Measurements from ENCODE around the gene ITCH. TPM values are rescaled to one million over a fixed set of nuclear protein-coding genes. Genes with fewer than 3 reads are reported as not detected.

Gene ITCH
- total and polyA plus RNA-seq, 9 of the 15 experiments (the other 6 are each of a cell fraction or from before 2014, with no cell fraction given), result 7.5 to 53.0 (median 22.9) TPM

GRCh38 chr20:34536798-34537394, 173.8 kb downstream of the ITCH start (continued):
- TF ChIP-seq E2F6 (IDR thresholded peaks at IDR 0.05; ENCODE audit: borderline replicate concordance in 1 of 2, extremely low read depth in 1 of 2, insufficient read depth in 1 of 2, insufficient read length in 1 of 2, low read depth in 1 of 2, low read length in 1 of 2, poor library complexity in 1 of 2, severe bottlenecking in 1 of 2), result peak in 1 of 2 experiments; percentile 40
- TF ChIP-seq MAX (CRISPR knock-in tag; IDR thresholded peaks at IDR 0.05), result peak; percentile 56
- no peak for TF ChIP-seq LCOR (CRISPR knock-in tag; IDR thresholded peaks at IDR 0.05)
- TF ChIP-seq MYBL2 (IDR thresholded peaks at IDR 0.05; ENCODE audit: low read depth), result no peak
- no peak for TF ChIP-seq MYBL2 (CRISPR knock-in tag; IDR thresholded peaks at IDR 0.05; ENCODE audit: borderline replicate concordance)
- no peak for TF ChIP-seq COPS2 (conservative IDR thresholded peaks at IDR 0.05)
- TF ChIP-seq, protein P1, sequence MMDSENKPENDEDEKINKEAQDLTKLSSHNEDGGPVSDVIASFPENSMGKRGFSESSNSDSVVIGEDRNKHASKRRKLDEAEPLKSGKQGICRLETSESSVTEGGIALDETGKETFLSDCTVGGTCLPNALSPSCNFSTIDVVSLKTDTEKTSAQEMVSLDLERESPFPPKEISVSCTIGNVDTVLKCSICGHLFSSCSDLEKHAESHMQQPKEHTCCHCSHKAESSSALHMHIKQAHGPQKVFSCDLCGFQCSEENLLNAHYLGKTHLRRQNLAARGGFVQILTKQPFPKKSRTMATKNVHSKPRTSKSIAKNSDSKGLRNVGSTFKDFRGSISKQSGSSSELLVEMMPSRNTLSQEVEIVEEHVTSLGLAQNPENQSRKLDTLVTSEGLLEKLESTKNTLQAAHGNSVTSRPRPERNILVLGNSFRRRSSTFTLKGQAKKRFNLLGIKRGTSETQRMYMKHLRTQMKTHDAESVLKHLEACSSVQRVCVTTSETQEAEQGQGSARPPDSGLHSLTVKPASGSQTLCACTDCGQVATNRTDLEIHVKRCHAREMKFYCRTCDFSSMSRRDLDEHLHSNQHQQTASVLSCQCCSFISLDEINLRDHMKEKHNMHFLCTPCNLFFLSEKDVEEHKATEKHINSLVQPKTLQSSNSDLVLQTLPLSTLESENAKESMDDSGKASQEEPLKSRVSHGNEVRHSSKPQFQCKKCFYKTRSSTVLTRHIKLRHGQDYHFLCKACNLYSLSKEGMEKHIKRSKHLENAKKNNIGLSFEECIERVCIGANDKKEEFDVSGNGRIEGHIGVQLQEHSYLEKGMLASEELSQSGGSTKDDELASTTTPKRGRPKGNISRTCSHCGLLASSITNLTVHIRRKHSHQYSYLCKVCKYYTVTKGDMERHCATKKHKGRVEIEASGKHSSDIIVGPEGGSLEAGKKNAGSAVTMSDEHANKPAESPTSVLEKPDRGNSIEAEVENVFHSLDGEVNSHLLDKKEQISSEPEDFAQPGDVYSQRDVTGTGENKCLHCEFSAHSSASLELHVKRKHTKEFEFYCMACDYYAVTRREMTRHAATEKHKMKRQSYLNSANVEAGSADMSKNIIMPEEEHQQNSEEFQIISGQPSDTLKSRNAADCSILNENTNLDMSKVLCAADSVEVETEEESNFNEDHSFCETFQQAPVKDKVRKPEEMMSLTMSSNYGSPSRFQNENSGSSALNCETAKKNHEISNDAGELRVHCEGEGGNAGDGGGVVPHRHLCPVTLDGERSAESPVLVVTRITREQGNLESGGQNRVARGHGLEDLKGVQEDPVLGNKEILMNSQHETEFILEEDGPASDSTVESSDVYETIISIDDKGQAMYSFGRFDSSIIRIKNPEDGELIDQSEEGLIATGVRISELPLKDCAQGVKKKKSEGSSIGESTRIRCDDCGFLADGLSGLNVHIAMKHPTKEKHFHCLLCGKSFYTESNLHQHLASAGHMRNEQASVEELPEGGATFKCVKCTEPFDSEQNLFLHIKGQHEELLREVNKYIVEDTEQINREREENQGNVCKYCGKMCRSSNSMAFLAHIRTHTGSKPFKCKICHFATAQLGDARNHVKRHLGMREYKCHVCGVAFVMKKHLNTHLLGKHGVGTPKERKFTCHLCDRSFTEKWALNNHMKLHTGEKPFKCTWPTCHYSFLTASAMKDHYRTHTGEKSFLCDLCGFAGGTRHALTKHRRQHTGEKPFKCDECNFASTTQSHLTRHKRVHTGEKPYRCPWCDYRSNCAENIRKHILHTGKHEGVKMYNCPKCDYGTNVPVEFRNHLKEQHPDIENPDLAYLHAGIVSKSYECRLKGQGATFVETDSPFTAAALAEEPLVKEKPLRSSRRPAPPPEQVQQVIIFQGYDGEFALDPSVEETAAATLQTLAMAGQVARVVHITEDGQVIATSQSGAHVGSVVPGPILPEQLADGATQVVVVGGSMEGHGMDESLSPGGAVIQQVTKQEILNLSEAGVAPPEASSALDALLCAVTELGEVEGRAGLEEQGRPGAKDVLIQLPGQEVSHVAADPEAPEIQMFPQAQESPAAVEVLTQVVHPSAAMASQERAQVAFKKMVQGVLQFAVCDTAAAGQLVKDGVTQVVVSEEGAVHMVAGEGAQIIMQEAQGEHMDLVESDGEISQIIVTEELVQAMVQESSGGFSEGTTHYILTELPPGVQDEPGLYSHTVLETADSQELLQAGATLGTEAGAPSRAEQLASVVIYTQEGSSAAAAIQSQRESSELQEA (IDR thresholded peaks at IDR 0.05; ENCODE audit: low read depth), result no peak
- no peak for TF ChIP-seq HMGXB4 (CRISPR knock-in tag; IDR thresholded peaks at IDR 0.05)
- no peak for TF ChIP-seq MEIS2 (IDR thresholded peaks at IDR 0.05; ENCODE audit: partially characterized antibody)
- TF ChIP-seq SIRT6 (IDR thresholded peaks at IDR 0.05; ENCODE audit: low read depth, low read length), result no peak
- no peak for TF ChIP-seq ZNF507 (tag; conservative IDR thresholded peaks at IDR 0.05)
- no peak for TF ChIP-seq SETDB1 (IDR thresholded peaks at IDR 0.05; ENCODE audit: low read length)
- TF ChIP-seq ZNF347 (CRISPR knock-in tag; IDR thresholded peaks at IDR 0.05; ENCODE audit: low read depth), result no peak
- no peak for TF ChIP-seq PYGO2 (tag; IDR thresholded peaks at IDR 0.05)
- no peak for TF ChIP-seq HNRNPUL1 (IDR thresholded peaks at IDR 0.05; ENCODE audit: low read length)
